ENCODE measurements around the gene GBF1. TPM values are rescaled to one million over a fixed set of nuclear protein-coding genes. Genes with fewer than 3 reads are reported as not detected.
A peak's percentile ranks its signal among the peaks of the same experiment; 100 is the strongest.
"Not testable (repeated sequence)": the region's sequence is repeated elsewhere in the genome, so short reads cannot be mapped to it uniquely, and the experiment has no call there.

Gene GBF1
- total RNA-seq, 1 donor from 2014 or later = 71.6 TPM

GRCh38 chr10:102306006-102306405 is 60.7 kb downstream of the GBF1 start:
- Mint-ChIP-seq H3K4me3 (ENCODE audit: unreplicated experiment) (no peak overlapping the region), H3K36me3 (ENCODE audit: unreplicated experiment) (peaks cover 5% of the 10 kb centered on the region), H3K27me3 (ENCODE audit: unreplicated experiment) (no peaks in the 10 kb centered on the region), H3K27ac (ENCODE audit: unreplicated experiment) (no peak overlapping the region), H3K4me1 (ENCODE audit: low read depth, unreplicated experiment) (peaks cover 13% of the 10 kb centered on the region), H3K9me3 (ENCODE audit: unreplicated experiment) (peaks cover 2% of the 10 kb centered on the region)
- no peak for TF ChIP-seq CTCF (IDR thresholded peaks at IDR 0.05; ENCODE audit: partially characterized antibody, unreplicated experiment)
- no peak for DNase-seq

GRCh38 chr10:102306710-102307109 is 61.4 kb downstream of the GBF1 start:
- H3K4me3 Mint-ChIP-seq (ENCODE audit: unreplicated experiment) = no peak overlapping the region

GRCh38 chr10:102308318-102308717 is 63.0 kb downstream of the GBF1 start:
- H3K9me3 Mint-ChIP-seq (ENCODE audit: unreplicated experiment); H3K27me3 Mint-ChIP-seq (ENCODE audit: unreplicated experiment); DNase-seq; H3K27ac Mint-ChIP-seq (ENCODE audit: unreplicated experiment); H3K4me3 Mint-ChIP-seq (ENCODE audit: unreplicated experiment); H3K36me3 Mint-ChIP-seq (ENCODE audit: unreplicated experiment): not testable (repeated sequence)
- H3K4me1 Mint-ChIP-seq (ENCODE audit: low read depth, unreplicated experiment) = peaks cover 19% of the 10 kb centered on the region

More at GRCh38 chr10:102306710-102307109, 61.4 kb downstream of the GBF1 start:
- H3K4me1 Mint-ChIP-seq (ENCODE audit: low read depth, unreplicated experiment) = peaks cover 13% of the 10 kb centered on the region
- no peak overlapping the region for H3K27ac Mint-ChIP-seq (ENCODE audit: unreplicated experiment)
- DNase-seq = no peak
- H3K36me3 Mint-ChIP-seq (ENCODE audit: unreplicated experiment) = peaks cover 5% of the 10 kb centered on the region
- H3K9me3 Mint-ChIP-seq (ENCODE audit: unreplicated experiment) = no peaks in the 10 kb centered on the region
- no peak for TF ChIP-seq CTCF (IDR thresholded peaks at IDR 0.05; ENCODE audit: partially characterized antibody, unreplicated experiment)
- no peaks in the 10 kb centered on the region for H3K27me3 Mint-ChIP-seq (ENCODE audit: unreplicated experiment)

- Mint-ChIP-seq H3K4me1 (ENCODE audit: low read depth, unreplicated experiment) (peaks cover 22% of the 10 kb centered on the region), H3K9me3 (ENCODE audit: unreplicated experiment) (peaks cover 4% of the 10 kb centered on the region)
- no peak for DNase-seq
Observed at GRCh38 chr10:102309236-102309635, 63.9 kb downstream of the GBF1 start.

GRCh38 chr10:102309916-102310315 is 64.6 kb downstream of the GBF1 start:
- Mint-ChIP-seq H3K27ac (ENCODE audit: unreplicated experiment) (peak overlapping the region; percentile 4), H3K36me3 (ENCODE audit: unreplicated experiment) (no peaks in the 10 kb centered on the region), H3K4me3 (ENCODE audit: unreplicated experiment) (no peak overlapping the region), H3K4me1 (ENCODE audit: low read depth, unreplicated experiment) (peaks cover 24% of the 10 kb centered on the region), H3K27me3 (ENCODE audit: unreplicated experiment) (peaks cover 3% of the 10 kb centered on the region), H3K9me3 (ENCODE audit: unreplicated experiment) (peaks cover 4% of the 10 kb centered on the region)
- no peak for TF ChIP-seq CTCF (IDR thresholded peaks at IDR 0.05; ENCODE audit: partially characterized antibody, unreplicated experiment)
- no peak for DNase-seq

More at GRCh38 chr10:102309236-102309635, 63.9 kb downstream of the GBF1 start:
- Mint-ChIP-seq H3K36me3 (ENCODE audit: unreplicated experiment) (no peaks in the 10 kb centered on the region), H3K27me3 (ENCODE audit: unreplicated experiment) (peaks cover 3% of the 10 kb centered on the region), H3K27ac (ENCODE audit: unreplicated experiment) (no peak overlapping the region), H3K4me3 (ENCODE audit: unreplicated experiment) (no peak overlapping the region)
- TF ChIP-seq CTCF (IDR thresholded peaks at IDR 0.05; ENCODE audit: partially characterized antibody, unreplicated experiment) = no peak

Measured in glutamatergic neuron (in vitro differentiated cells).